Fibroblast of mammary gland (primary cell): ENCODE results near the gene C2orf74.
"Not testable (repeated sequence)": the region's sequence is repeated elsewhere in the genome, so short reads cannot be mapped to it uniquely, and the experiment has no call there.

Experiments
- DNase-seq: peaks from one replicate; pipeline ENCODE4 v3.0.0-alpha.2; 2010; ENCODE audit warnings: low read depth
- H3K4me3 ChIP-seq: 2 replicates; pipeline ENCODE4 v1.5.1; 2011; ENCODE audit warnings: low read depth, mild to moderate bottlenecking, low read length, moderate library complexity; ENCODE audit not compliant: control insufficient read depth
- TF ChIP-seq, protein P1 (sequence below): conservative IDR thresholded peaks from 2 replicates; pipeline ENCODE4 v1.5.1; 2011; ENCODE audit warnings: low read depth, low read length, inconsistent platforms; ENCODE audit not compliant: control insufficient read depth, insufficient read depth

C2orf74 gene

DNA sequence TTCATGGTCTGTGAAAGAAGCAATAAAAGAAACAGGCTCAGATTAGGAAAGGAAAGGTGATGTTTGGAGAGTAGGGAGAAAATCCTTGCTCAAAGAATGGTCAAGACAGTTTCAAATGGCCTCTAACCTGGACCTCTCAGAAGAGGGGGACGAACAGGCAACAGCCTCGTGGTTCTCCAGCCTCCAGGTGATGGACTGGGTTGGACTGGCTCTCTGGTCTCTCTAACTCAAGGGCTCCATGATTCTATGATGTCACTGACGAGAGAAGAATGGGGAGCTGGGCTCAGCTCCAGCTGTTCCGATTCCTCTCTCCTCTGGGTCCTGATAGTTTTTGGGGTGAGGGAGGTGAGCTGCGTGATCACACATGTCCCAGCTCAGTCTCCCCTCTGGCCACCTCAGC, at the start of gene C2orf74:
Gene C2orf74 (plus strand): TSS at position 301 of the 400 bp plus-strand sequence. CDS start 327 bp downstream, outside the sequence.
- TF ChIP-seq, protein P1, sequence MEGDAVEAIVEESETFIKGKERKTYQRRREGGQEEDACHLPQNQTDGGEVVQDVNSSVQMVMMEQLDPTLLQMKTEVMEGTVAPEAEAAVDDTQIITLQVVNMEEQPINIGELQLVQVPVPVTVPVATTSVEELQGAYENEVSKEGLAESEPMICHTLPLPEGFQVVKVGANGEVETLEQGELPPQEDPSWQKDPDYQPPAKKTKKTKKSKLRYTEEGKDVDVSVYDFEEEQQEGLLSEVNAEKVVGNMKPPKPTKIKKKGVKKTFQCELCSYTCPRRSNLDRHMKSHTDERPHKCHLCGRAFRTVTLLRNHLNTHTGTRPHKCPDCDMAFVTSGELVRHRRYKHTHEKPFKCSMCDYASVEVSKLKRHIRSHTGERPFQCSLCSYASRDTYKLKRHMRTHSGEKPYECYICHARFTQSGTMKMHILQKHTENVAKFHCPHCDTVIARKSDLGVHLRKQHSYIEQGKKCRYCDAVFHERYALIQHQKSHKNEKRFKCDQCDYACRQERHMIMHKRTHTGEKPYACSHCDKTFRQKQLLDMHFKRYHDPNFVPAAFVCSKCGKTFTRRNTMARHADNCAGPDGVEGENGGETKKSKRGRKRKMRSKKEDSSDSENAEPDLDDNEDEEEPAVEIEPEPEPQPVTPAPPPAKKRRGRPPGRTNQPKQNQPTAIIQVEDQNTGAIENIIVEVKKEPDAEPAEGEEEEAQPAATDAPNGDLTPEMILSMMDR, result no peak
- no peak within 1 kb of the TSS for H3K4me3 ChIP-seq
- DNase-seq, result no peak

DNA sequence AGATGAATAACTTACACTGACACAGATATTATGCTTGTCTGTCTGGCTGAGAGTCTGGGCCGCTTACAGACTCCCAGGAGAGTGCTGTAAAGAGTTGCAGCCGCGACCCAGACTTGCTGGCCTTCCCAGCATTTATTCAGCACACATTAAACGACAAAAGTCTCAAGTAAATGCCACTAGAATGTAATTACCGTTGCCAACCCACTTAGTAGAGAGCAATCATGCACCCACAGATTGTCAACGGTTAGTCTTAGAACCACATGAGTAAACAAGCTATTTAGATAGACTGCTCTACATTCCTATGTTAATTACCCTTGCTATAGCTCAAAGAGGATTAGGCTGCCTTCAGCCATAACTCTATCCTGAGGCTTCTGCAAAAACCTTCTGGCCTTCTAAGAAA, 47.8 kb upstream of the C2orf74 start:
- TF ChIP-seq, protein P1, result no peak
- H3K4me3 ChIP-seq, result no peak overlapping the region
- DNase-seq, result no peak

DNA sequence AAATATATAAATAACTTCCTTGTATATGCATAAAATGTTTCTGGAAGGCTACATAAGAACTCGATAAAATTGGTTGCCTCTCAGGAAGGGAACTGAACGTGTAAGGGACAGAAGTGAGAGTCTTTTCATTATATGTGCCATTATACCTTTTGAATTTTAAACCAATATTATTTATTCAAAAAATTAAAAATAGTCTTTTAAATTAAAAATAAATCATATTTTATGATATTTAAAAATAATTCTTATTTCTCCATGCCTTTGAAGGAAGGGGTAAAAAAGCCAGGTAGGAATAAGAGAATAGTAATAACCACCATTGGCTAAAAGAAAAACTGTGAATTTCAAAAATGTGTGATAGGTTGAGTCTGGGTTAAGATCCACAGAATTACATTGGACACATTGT, 45.7 kb upstream of the C2orf74 start:
- TF ChIP-seq, protein P1, result no peak
- DNase-seq, result no peak
- no peak overlapping the region for H3K4me3 ChIP-seq

DNA sequence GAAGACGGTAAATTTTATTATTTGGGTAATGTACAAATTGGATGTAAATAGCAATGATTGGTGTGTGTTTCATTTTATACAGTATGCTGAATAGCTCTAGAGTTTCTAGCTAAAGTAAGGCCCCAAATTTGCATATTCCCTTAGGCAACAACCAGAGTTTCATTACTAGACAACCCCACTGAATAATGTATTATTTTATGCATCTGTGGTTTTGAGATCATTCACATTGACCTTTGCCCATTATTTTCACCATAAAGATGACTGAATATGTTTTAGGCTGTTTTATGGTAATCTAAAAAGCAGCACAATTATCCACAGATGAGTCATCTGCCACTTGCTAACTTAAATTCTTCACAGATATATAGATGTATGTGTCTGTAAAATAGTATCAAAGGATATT, 44.5 kb upstream of the C2orf74 start:
- TF ChIP-seq, protein P1, result no peak
- H3K4me3 ChIP-seq, result no peak overlapping the region
- DNase-seq, result peak; percentile 19

DNA sequence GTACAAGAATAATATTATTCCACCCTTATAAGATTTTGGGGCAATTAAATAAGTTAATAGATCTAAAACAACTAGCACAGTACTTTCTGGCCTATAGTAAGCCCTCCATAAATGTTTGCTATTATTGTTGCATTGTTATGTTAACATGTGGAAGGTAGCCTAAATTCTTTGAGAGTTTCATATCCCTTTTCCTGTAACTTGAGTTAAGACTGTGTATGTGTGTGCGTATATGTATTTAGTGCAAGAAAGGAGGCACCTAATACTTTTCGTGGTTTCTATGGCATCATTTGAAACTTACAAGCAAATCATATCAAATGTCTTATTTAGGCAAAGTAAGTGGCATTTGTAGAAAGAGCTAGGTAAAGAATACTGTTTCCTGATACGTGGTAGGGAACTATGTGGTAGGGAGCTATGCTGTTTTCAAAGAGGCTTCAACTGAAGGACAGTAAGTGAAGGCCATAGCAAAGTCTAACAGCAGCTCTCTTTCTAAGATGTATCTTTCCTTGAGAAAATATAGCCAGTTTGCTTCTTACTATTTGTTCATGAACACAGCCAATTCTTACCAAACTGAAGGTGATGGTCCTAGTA, 36.8 kb upstream of the C2orf74 start:
- H3K4me3 ChIP-seq, result no peak overlapping the region
- no peak for DNase-seq
- TF ChIP-seq, protein P1, result no peak

DNA sequence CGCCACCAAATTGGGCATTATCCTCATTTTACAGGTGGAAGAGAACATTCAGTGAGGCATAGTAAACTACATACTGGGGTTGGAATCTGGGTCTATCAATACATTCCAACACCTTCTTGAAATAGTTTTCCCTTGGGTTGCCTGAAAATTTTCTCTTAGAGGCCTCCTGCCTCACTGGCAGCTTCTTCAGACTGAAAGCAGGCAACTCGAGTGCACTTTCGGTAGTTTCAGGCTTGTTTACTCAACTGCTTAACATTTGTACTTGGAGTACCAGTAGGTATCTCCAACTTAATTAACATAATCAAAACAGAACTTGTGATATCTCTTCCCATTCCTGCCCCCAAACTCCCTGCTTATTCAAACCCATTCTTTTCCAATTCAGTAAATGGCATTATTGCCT, 36.2 kb upstream of the C2orf74 start:
- no peak for DNase-seq
- TF ChIP-seq, protein P1, result no peak
- H3K4me3 ChIP-seq, result no peak overlapping the region

DNA sequence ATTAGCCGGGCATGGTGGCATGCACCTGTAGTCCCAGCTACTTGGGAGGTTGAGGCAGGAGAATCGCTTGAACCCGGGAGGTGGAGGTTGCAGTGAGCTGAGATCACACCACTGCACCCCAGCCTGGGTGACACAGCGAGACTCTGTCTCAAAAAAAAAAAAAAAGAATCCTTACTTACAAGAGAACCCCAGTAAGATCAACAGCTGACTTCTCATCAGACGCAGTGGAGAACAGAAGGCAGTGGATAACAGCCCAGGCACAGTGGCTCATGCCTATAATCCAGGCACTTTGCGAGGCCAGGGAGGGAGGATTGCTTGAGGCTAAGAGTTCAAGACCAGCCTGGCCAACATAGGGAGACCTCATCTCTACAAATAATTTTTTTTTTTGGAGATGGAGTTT, 33.9 kb upstream of the C2orf74 start:
- not testable (repeated sequence) for DNase-seq, H3K4me3 ChIP-seq

DNA sequence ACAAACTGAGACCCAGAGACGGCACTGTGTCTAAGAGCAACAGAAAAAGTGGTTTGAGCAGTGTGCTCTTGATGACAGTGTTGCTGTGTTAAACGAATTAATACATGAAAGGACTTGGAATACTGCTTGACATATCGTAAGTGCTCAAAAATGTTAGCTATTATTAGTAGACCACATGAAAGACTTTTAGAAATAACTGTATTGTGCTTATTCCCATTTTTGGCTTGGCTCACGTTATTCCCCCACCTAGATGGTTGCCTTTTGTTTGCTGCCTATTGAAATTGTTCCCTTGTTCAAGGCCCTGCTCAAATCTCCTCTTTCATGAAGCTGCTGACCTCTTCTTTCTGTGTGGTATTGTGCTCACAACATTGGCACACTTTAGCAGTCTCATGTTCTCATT, 27.8 kb upstream of the C2orf74 start:
- TF ChIP-seq, protein P1, result no peak
- no peak for DNase-seq
- H3K4me3 ChIP-seq, result no peak overlapping the region
